GM18951 (cell line): ENCODE data around the gene ABCD1.
"Not testable (repeated sequence)": the region's sequence is repeated elsewhere in the genome, so short reads cannot be mapped to it uniquely, and the experiment has no call there.

Source experiments
- POLR2A ChIP-seq: IDR thresholded peaks from 4 replicates; pipeline ENCODE4 v1.6.1; 2011; ENCODE audit warnings: mild to moderate bottlenecking; ENCODE audit not compliant: insufficient read length, insufficient read depth; ENCODE audit errors: extremely low read depth
- in situ Hi-C: fragments of 300-500 bp; cut with MboI; formaldehyde crosslinking; loops from one replicate; pipeline ENCODE4 v1.12.0; 2022; ENCODE audit warnings: low sequenced_read_pairs, mixed read lengths, inconsistent platforms; ENCODE audit not compliant: unreplicated experiment

Gene ABCD1

DNA sequence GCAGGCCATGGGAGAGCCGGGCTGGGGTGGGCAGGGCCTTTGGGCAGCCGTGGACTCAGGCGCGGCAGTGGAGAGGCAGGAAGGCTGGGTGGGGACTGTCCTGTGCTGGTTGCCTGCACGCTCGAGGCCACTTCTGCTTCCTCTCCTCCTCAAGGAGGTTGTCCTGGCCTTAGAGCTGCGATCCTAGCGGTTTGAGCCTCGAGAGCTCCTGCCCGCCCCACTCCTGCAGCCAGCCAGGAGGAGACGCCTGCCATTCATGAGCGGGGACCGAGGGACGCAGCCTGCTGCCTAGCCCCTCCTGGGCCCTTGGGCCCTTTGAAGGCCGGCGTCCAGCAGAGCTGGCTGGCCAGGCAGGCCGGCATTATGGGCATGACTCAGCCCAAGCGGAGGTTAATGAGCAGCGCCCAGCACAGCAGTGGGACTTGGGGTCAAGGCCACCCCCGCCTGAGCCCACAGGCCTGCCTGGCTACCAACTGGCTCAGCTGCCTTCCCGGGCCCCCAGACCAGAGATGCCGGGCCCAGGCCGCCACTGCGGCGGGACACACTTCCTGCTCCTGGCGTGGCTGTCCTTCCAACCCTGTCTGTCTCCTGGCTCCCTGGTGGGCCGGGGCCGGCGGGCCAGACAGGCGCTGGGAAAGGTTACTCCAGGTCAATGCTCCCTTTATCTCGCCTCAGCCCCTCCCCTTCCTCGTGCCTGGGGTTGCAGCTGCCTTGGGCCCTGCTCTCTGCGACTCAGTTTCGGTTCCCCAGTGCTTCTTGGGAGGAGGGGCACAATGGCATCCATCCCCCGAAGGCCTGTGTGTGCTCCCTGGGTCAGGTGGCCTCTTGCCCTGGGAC lies 1.8 kb downstream of the ABCD1 start:
- in situ Hi-C loops: no loop called here
- no peak for TF ChIP-seq POLR2A

DNA sequence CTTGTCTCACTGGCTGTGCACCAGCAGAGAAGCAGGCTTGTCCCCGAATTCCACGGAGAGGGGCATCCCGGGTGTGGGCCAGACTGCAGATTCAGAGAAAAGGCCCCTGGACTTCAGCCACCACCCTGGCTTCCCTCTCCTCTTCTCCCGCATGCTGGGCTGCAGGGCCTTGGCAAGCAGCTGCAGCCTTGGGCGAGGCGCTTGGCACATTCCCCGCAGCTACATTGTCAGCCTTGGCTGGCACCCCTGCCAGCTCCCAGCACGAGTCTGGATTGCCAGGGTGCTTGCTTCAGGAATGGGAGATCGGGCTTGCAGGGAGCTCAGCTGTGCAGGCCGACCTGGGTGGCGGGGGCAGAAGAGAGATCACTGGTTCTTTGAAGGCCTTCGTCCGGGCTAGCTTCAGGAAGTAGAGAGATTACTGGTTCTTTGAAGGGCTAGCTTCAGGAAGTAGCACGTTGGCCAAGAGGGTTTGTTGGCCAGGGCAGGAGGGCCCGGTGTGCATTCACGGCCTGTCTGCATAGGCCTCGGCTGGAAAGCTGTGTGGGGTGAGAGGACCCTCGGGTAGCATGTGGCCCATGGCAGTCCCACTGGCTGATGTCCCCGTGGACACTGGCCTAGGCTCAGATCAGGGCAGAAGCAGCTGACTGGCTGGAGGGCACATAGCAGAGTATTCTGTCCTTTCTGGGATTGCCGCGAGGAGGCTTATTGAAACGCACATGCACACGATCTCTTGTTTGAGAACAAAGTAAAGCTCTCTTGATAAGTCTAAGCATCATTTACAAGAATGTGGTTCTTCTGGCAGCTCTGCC lies 2.7 kb downstream of the ABCD1 start:
- no peak for TF ChIP-seq POLR2A
- in situ Hi-C loops: no loop called here

DNA sequence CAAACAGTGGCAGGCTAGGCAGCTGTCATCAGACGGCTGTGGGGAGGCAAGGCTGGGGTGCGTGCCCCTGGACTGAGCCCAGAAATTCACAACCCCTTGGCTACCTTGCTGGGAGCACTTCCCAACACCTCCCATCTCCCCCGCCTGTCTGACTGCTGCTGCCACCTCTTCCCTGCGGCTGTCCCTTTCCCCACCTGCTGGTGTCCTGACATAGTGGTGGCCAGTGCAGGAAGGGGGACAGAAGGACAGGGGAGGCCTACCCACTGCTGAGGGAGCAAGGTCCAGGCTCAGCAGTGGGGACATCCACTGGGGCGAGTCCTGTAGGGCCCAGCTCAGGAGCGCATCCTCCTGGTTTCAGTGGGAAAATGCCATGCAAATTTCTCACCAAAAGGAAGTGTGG lies 3.4 kb downstream of the ABCD1 start:
- in situ Hi-C loops: no loop called here
- TF ChIP-seq POLR2A: no peak

DNA sequence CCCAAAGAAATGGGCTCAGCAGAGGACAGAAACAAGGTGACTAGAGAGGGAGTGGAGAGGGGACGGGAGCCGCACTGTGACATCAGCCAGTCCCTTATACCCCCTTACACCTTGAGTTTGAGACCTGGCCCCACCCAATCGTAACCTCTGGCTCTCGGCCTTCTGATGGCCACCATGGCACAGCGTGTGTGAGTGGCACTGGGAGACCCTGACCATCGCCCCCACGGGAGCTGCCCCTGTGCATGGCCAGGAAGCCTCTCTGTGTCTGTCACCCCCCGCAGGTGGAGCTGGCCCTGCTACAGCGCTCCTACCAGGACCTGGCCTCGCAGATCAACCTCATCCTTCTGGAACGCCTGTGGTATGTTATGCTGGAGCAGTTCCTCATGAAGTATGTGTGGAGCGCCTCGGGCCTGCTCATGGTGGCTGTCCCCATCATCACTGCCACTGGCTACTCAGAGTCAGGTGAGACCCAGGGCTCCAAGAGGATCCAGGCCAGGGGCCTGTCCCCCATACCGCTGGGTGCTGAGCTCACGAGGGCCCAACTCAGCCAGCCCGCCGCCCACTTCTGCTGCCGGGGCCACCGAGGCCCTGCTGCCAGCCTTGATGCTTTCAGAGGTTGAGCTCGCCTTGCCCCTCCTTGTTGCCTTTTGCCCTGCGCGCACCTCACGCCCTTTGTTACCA lies 4.4 kb downstream of the ABCD1 start:
- in situ Hi-C loops: no loop called here

DNA sequence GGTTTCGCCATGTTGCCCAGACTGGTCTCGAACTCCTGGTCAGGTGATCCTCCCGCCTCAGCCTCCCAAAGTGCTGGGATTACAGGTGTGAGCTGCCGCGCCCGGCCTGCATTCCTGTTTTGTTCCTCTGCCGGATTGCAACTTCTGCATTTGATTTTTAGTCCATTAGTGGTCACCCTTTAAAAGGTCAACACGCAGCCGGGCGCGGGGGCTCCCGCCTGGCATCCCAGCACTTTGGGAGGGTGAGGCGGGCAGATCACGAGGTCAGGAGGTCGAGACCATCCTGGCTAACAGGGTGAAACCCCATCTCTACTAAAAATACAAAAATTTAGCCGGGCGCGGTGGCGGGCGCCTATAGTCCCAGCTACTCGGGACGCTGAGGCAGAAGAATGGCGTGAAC lies 5.5 kb downstream of the ABCD1 start:
- in situ Hi-C loops: not testable (repeated sequence)

More for the DNA sequence above, 4.4 kb downstream of the ABCD1 start:
- TF ChIP-seq POLR2A: no peak

DNA sequence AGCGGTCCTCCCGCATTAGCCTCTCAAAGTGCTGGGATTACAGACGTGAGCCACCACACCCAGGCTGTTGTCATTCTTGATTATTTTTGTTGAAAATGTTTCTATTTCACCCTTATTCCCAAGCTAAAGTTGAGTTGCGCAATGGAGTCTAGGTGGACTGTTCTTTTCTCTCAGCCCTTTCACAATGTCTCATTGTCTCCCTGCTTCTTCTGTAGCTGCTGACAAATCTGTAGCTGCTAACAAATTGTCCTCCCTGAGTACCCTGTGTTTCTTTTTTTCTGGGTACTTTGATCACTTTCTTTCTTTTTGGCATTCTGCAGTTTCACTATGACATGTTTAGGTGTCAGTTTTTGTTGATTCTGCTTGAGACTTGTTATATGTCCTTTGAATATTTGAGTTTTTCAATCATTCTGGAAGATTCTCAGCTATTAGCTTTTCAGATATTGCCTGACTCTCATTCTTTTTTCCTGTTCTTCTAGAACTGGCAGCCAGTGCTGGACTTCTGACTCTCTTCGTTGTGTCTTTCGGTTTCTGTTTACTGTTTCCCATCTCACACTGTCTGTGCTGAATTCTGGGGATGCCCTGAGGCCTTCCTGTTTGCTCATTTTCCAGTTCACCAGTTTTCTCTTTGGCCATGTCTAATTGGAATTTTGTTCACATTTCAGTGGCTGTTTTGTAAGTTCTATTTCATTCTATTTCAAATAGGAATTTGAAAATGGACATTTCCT lies 6.6 kb downstream of the ABCD1 start:
- TF ChIP-seq POLR2A: no peak
- in situ Hi-C loops: no loop called here

DNA sequence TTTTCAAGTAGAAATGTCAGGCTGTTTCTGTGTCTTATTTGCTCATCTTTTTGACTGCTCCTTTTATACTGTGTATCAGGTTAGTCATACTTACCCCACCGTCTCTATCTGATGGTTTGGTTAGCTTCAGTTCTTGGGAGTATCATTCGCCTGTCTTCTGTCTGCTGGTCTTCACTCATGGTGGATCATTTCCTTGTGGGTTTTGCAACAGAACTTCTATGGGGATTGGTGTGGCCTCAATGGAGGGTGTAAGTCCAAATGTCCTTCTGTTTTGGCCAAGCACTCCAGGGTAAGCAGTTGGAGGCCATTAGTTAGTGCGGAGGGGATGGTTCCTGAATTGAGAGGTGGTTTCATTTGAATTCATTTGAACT lies 7.2 kb downstream of the ABCD1 start:
- no peak for TF ChIP-seq POLR2A
- in situ Hi-C loops: no loop called here

DNA sequence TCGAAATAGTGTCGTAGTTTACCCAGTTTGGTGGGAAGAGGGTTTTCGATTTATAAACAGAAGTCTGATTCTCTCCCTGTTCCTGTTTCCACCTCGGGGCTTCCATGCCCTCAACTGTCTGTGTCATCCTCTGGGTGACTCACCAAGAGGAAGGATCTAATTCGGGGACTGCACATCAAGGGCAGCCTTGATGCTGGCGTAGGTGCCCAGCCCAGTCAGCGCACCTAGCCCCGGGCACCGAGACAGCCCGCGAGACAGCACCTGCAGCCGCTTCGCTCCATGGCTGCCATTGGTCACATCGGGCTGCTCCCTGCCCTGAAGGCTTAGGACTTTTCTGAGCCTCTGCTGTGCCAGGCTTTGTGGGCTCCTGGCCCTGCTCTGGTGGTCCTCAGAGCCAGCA lies 7.7 kb downstream of the ABCD1 start:
- in situ Hi-C loops: no loop called here
- no peak for TF ChIP-seq POLR2A

DNA sequence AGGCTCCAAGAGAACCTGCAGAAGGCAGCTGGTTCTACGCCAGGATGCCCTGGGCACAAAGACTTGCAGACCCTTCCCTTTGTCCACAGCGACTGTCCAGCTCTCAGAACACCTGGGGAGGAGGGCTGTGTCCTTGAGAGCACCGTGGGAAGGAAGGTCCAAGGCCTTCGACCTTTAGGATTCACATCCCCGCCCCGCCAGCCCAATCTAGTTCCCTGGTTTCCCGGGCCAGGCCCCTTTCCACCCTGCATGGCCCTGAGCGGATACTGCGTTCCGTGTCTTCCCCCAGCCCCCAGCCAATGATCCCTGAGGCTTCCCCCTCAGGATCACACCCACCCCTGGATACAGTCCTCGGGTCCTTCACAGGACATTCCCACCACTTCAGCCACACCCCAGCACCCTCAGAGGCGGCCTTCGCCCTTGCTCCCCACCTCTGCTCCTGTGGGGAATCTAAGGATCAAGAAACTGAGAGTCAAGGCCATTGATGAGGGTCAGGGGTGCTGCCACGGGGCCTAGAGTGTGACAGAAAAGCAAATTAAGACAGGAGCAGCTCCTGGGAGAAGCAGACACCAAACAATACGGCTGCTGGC lies 9.1 kb downstream of the ABCD1 start:
- in situ Hi-C loops: no loop called here
- no peak for TF ChIP-seq POLR2A

DNA sequence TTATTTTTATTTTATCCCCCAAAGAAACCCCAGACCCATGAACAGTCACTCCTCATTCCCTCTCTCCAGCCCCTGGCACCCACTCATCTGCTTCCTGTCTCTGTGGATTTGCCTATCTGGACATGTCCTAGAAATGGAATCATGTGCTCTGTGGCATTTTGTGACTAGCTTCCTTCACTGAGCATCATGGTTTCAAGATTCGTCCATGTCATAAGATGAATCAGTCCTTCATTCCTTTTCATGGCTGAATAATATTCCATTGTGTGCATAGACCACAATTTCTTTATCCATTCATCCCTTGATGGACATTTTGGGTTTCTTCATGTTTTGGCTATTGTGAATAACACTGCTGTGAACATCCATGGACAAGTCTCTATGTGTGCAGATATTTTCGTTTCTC lies 10.2 kb downstream of the ABCD1 start:
- in situ Hi-C loops: no loop called here

DNA sequence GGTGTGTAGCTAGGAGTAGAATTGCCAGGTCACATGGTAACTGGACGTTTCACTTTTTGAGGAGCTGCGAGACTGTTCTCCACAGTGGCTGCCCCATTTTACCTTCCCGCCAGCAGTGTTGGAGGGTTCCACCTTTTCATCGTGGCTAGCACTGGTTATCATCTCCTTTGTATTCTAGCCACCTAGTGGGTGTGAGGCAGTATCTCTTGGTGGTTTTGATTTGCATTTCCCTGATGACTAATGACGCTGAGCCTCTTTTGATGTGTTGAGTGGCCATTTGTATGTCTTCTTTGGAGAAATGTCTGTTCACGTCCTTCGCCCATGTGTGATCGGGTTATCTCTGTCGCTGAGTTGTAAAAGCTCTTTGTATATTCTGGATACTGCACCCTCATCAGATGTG lies 10.6 kb downstream of the ABCD1 start:
- in situ Hi-C loops: no loop called here
- no peak for TF ChIP-seq POLR2A

More for the DNA sequence above, 10.2 kb downstream of the ABCD1 start:
- TF ChIP-seq POLR2A: no peak

DNA sequence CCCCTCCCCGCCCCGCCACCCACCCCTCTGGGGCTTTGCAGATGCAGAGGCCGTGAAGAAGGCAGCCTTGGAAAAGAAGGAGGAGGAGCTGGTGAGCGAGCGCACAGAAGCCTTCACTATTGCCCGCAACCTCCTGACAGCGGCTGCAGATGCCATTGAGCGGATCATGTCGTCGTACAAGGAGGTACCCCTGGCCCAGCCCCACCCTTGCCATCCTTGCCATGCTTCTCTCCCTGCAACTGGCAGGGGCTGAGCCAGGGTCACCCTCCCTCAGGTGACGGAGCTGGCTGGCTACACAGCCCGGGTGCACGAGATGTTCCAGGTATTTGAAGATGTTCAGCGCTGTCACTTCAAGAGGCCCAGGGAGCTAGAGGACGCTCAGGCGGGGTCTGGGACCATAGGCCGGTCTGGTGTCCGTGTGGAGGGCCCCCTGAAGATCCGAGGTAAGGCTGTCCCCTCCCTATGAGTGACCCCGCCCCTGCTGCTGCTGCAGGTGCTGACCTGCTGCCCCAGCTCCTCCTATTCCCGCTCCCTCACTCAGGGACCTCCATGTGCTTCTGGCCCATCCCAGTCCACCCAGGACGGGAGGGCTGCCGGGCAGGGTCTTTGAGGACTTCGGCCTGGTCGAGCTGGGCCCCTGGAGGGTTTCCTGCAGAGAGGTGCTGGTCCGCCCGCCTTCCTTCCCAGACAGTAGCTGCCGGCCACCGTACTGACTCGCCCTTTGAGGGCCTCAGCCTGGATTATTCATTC lies 11.6 kb downstream of the ABCD1 start:
- in situ Hi-C loops: no loop called here
- no peak for TF ChIP-seq POLR2A
